Activated naive CD8-positive, alpha-beta T cell treated with anti-CD3 and anti-CD28 coated beads, Interleukin-2, amount 50 U/mL, for 16 hours (primary cell): Measurements from ENCODE around the gene NTM.

ENCODE experiments used
- DNase-seq: peaks from one replicate; pipeline ENCODE4 v3.0.0-alpha.2; 2020; ENCODE audit warnings: low read depth, low spot score

The NTM gene

GRCh38 chr11:131955904-131956303 lies 585.5 kb downstream of the NTM start:
- no peak for DNase-seq

GRCh38 chr11:131957201-131957600 lies 586.8 kb downstream of the NTM start:
- no peak for DNase-seq

GRCh38 chr11:131957875-131958274 lies 587.5 kb downstream of the NTM start:
- no peak for DNase-seq

- no peak for DNase-seq
Observed at GRCh38 chr11:131962818-131963217, 592.4 kb downstream of the NTM start.

- no peak for DNase-seq
Observed at GRCh38 chr11:131964698-131965483, 594.5 kb downstream of the NTM start.

GRCh38 chr11:131965504-131965903 lies 595.1 kb downstream of the NTM start:
- DNase-seq: no peak

- DNase-seq: no peak
Observed at GRCh38 chr11:131966667-131967066, 596.3 kb downstream of the NTM start.

GRCh38 chr11:131969261-131969660 lies 598.8 kb downstream of the NTM start:
- DNase-seq: no peak

- no peak for DNase-seq
Observed at GRCh38 chr11:131973061-131973460, 602.6 kb downstream of the NTM start.

GRCh38 chr11:131975619-131976018 lies 605.2 kb downstream of the NTM start:
- DNase-seq: no peak

- DNase-seq: no peak
Observed at GRCh38 chr11:131976021-131976420, 605.6 kb downstream of the NTM start.

GRCh38 chr11:131977231-131977630 lies 606.8 kb downstream of the NTM start:
- no peak for DNase-seq

GRCh38 chr11:131977854-131978253 lies 607.4 kb downstream of the NTM start:
- DNase-seq: no peak

GRCh38 chr11:131978351-131978750 lies 607.9 kb downstream of the NTM start:
- no peak for DNase-seq

- DNase-seq: no peak
Observed at GRCh38 chr11:131979364-131979763, 608.9 kb downstream of the NTM start.

- DNase-seq: no peak
Observed at GRCh38 chr11:131980199-131980598, 609.8 kb downstream of the NTM start.

GRCh38 chr11:131980888-131981668 lies 610.7 kb downstream of the NTM start:
- DNase-seq: no peak

- no peak for DNase-seq
Observed at GRCh38 chr11:131982154-131982553, 611.7 kb downstream of the NTM start.

GRCh38 chr11:131985846-131986301 lies 615.5 kb downstream of the NTM start:
- DNase-seq: no peak

- DNase-seq: no peak
Observed at GRCh38 chr11:131987703-131988102, 617.3 kb downstream of the NTM start.

GRCh38 chr11:131991606-131992005 lies 621.2 kb downstream of the NTM start:
- no peak for DNase-seq

GRCh38 chr11:131993246-131993645 lies 622.8 kb downstream of the NTM start:
- no peak for DNase-seq

- DNase-seq: no peak
Observed at GRCh38 chr11:131998020-131998419, 627.6 kb downstream of the NTM start.
